ENCODE results near the gene PRSS21.

- TF ChIP-seq CTCF (conservative IDR thresholded peaks at IDR 0.05) (no peak; the same call in 1 of the 2 replicates), ZFX (IDR thresholded peaks at IDR 0.05) (no peak)
Observed at GRCh38 chr16:2838928-2839327, 21.9 kb downstream of the PRSS21 start.
